Smooth muscle cell (in vitro differentiated cells): ENCODE measurements around the gene REV3L. TPM values are rescaled to one million over a fixed set of nuclear protein-coding genes. Genes with fewer than 3 reads are reported as not detected.
"Not testable (repeated sequence)": the region's sequence is repeated elsewhere in the genome, so short reads cannot be mapped to it uniquely, and the experiment has no call there.

Source experiments
- DNase-seq: peaks from one replicate; lab custom pipeline; 2025; ENCODE audit not compliant: unreplicated experiment; lab: John Stamatoyannopoulos, UW
- H2AFZ ChIP-seq: fragments of 200-600 bp; sonication (generic); 2 replicates; pipeline ENCODE4 v1.6.0; 2016; ENCODE audit warnings: antibody characterized with exemption, low read depth, mild to moderate bottlenecking
- H3F3A ChIP-seq: fragments of 200-600 bp; sonication (generic); 2 replicates; pipeline ENCODE4 v1.6.0; 2017; ENCODE audit warnings: antibody characterized with exemption, low read depth
- H3K27ac ChIP-seq: fragments of 200-600 bp; sonication (generic); 2 replicates; pipeline ENCODE4 v1.5.1; 2016; ENCODE audit warnings: low read depth, mild to moderate bottlenecking
- H3K27me3 ChIP-seq: fragments of 200-600 bp; sonication (generic); 2 replicates; pipeline ENCODE4 v1.6.1; 2016; ENCODE audit warnings: low read depth, mild to moderate bottlenecking
- H3K36me3 ChIP-seq: fragments of 200-600 bp; sonication (generic); 2 replicates; pipeline ENCODE4 v1.5.1; 2016; ENCODE audit warnings: low read depth
- H3K4me1 ChIP-seq: fragments of 200-600 bp; sonication (generic); 2 replicates; pipeline ENCODE4 v1.5.1; 2016; ENCODE audit warnings: low read depth
- H3K4me2 ChIP-seq: fragments of 200-600 bp; sonication (generic); 2 replicates; pipeline ENCODE4 v1.6.0; 2016; ENCODE audit warnings: mild to moderate bottlenecking
- H3K4me3 ChIP-seq: fragments of 200-600 bp; sonication (generic); 2 replicates; pipeline ENCODE4 v1.5.1; 2016; ENCODE audit warnings: mild to moderate bottlenecking
- H3K79me2 ChIP-seq: fragments of 200-600 bp; sonication (generic); 2 replicates; pipeline ENCODE4 v1.6.0; 2016; ENCODE audit warnings: low read depth, mild to moderate bottlenecking
- H3K9ac ChIP-seq: fragments of 200-600 bp; sonication (generic); 2 replicates; pipeline ENCODE4 v1.6.0; 2016; ENCODE audit warnings: low read depth
- H3K9me3 ChIP-seq: fragments of 200-600 bp; sonication (generic); replicated peaks from 2 replicates; pipeline ENCODE4 v1.5.1; 2016; ENCODE audit warnings: low read depth
- H4K20me1 ChIP-seq: fragments of 200-600 bp; sonication (generic); 2 replicates; pipeline ENCODE4 v1.6.0; 2016; ENCODE audit warnings: low read depth
- WGBS: methylation state at CpG from one replicate; pipeline ENCODE4 v1.1.7; 2016; ENCODE audit warnings: low lambda C conversion rate; 5-methylcytosine and 5-hydroxymethylcytosine counted together
- polyA plus RNA-seq: library from polyadenylated mRNA; unstranded; fragments of >200 nt; fragmentation: Nextera tagmentation; extraction: Ambion mirVana; gene quantifications from 2 replicates; pipeline ENCODE4 v1.2.1, GENCODE V29; 2016
- total RNA-seq: library from RNA; depleted of rRNA; stranded (reverse); fragments of >200 nt; gene quantifications from 2 replicates; pipeline ENCODE4 v1.2.3, GENCODE V29; 2014
- TF ChIP-seq, protein P1 (sequence below): fragments of 200-600 bp; sonication (generic); IDR thresholded peaks from 2 replicates; pipeline ENCODE4 v1.5.1; 2017; ENCODE audit warnings: borderline replicate concordance, mild to moderate bottlenecking, antibody characterized with exemption; ENCODE audit not compliant: insufficient read depth, poor library complexity, severe bottlenecking

The REV3L gene
- total and polyA plus RNA-seq, 2 experiments from 2014 or later = 6.9 to 19.8 TPM

DNA sequence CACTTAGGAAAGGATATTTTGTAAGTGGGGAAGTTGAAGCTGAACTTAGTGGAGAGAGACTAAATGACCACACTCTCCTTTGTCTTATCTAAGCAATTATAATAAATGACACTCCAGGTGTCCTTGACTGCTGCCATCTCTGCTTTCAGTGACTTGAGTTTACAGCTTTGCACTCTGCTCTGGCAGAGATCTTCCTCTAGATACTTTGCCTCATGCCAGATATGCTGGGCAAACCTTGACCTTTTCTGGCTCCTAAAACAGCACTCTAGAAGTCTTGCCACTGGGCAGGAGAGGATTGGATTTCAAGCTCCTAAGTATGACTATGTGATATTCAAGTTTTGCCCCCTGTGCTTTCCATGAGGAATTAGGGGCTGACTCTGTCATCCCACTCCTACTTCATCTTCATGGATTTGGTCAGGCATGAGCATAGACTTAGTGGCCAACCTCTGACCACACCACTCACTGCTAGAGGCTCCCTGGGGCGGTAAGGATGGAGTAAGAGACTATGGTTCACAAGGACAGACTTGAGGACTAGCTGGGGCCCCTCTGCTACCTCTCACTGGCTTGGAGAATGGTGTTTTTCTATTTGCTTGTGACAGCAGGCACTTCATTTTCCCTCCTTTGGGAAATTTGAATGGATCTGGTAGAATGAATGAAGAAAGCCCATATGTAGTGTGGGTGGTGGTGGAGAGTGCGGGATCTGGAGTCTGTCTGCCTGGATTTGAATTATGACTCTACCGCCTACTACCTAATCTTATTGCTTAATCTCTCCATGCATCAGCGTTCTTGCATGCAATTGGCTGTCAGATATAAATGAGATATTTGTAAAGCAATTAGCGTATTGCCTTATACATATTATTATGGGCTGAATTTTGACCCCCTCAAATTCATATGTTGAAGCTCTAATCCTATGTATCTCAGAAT is 191.4 kb downstream of the REV3L start:
- H3K27me3 ChIP-seq = no peaks in the 10 kb centered on the region
- H3K79me2 ChIP-seq = no peaks in the 10 kb centered on the region
- TF ChIP-seq, protein P1, sequence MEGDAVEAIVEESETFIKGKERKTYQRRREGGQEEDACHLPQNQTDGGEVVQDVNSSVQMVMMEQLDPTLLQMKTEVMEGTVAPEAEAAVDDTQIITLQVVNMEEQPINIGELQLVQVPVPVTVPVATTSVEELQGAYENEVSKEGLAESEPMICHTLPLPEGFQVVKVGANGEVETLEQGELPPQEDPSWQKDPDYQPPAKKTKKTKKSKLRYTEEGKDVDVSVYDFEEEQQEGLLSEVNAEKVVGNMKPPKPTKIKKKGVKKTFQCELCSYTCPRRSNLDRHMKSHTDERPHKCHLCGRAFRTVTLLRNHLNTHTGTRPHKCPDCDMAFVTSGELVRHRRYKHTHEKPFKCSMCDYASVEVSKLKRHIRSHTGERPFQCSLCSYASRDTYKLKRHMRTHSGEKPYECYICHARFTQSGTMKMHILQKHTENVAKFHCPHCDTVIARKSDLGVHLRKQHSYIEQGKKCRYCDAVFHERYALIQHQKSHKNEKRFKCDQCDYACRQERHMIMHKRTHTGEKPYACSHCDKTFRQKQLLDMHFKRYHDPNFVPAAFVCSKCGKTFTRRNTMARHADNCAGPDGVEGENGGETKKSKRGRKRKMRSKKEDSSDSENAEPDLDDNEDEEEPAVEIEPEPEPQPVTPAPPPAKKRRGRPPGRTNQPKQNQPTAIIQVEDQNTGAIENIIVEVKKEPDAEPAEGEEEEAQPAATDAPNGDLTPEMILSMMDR = no peak
- no peak overlapping the region for H3K9ac ChIP-seq
- WGBS = 46% methylated on average over 5 of the region's 5 CpGs
- H3K36me3 ChIP-seq = no peaks in the 10 kb centered on the region
- no peak overlapping the region for H3K4me3 ChIP-seq
- H3K4me2 ChIP-seq = no peak overlapping the region
- no peak overlapping the region for H2AFZ ChIP-seq
- H3K9me3 ChIP-seq = no peaks in the 10 kb centered on the region
- peak overlapping the region; percentile 20 for H3K27ac ChIP-seq
- H3F3A ChIP-seq = no peaks in the 10 kb centered on the region
- H3K4me1 ChIP-seq = peaks cover 10% of the 10 kb centered on the region
- no peaks in the 10 kb centered on the region for H4K20me1 ChIP-seq
- DNase-seq = no peak

DNA sequence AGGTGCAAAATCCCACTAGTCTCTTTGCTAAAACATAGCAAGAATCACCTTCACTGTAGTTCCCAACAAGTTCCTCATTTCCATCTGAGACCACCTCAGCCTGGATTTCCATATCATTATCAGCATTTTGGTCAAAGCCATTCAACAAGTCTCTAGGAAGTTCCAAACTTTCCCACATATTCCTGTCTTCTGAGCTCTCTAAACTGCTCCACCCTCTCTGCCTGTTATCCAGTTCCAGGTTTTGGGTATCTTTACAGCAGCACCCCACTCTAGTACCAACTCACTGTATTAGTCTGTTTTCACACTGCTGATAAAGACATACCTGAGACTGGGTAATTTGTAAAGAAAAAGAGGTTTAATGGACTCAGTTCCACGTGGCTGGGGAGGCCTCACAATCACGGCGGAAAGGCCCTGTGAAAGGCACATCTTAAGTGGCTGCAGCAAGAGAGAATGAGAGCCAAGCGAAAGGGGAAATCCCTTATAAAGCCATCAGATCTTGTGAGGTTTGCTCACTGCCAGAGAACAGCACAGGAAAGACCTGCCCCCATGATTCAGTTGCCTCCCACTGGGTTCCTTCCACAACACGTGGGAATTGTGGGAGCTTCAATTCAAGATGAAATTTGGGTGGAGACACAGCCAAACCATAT is 192.2 kb downstream of the REV3L start:
- DNase-seq, H3K27me3 ChIP-seq, H3K36me3 ChIP-seq, H3F3A ChIP-seq, H3K4me1 ChIP-seq, H2AFZ ChIP-seq, H3K4me3 ChIP-seq, H3K27ac ChIP-seq, H3K9ac ChIP-seq, H3K79me2 ChIP-seq, H4K20me1 ChIP-seq, H3K9me3 ChIP-seq: not testable (repeated sequence)
- peak overlapping the region; percentile 59 for H3K4me2 ChIP-seq
- WGBS = 37% methylated on average over 5 of the region's 5 CpGs

DNA sequence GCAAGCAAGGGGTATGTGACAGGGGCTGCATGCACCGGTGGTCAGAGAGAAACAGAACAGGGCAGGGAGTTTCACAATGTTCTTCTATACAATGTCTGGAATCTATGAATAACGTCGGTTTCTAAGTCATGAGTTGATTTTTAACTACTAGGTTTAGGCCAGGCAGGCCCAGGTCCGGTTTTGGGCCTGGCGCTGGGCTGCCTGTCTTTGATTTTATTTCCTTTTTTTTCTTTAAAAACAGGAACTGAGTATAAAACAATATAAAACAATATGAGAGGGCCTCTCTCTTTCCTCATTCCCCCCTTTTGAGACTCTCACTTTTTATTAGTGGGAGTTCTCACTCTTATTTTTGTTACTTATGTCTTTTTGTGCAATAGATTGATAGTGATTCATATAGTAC is 198.7 kb downstream of the REV3L start:
- not testable (repeated sequence) for H3K27ac ChIP-seq, DNase-seq, H3K36me3 ChIP-seq, H3K9me3 ChIP-seq, H3K9ac ChIP-seq, H3K4me1 ChIP-seq, H3K4me2 ChIP-seq, H2AFZ ChIP-seq, H4K20me1 ChIP-seq, H3K4me3 ChIP-seq, H3K27me3 ChIP-seq, H3F3A ChIP-seq, H3K79me2 ChIP-seq
- WGBS = 94% methylated on average over 5 of the region's 5 CpGs

DNA sequence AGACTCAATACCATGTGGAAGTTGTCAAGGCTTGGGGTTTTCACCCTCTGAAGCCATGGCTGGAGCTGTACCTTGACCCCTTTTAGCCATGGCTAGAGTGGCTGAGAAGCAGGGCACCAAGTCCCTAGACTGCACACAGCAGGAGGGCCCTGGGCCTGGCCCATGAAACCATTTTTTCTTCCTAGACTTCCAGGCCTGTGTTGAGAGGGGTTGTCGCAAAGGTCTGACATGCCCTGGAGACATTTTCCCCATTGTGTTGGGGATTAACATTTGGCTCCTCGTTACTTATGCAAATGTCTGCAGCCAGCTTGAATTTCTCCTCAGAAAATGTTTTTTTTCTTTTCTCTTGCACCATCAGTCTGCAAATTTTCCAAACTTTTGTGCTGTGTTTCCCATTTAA is 199.3 kb downstream of the REV3L start:
- no peaks in the 10 kb centered on the region for H3K27me3 ChIP-seq
- peaks cover 6% of the 10 kb centered on the region for H3K36me3 ChIP-seq
- H3K27ac ChIP-seq = no peak overlapping the region
- no peak overlapping the region for H3K4me3 ChIP-seq
- no peaks in the 10 kb centered on the region for H4K20me1 ChIP-seq
- H3K9ac ChIP-seq = no peak overlapping the region
- no peak overlapping the region for H3K4me2 ChIP-seq
- DNase-seq = no peak
- no peaks in the 10 kb centered on the region for H3K4me1 ChIP-seq
- no peaks in the 10 kb centered on the region for H3K9me3 ChIP-seq
- no peak overlapping the region for H2AFZ ChIP-seq
- TF ChIP-seq, protein P1 = no peak
- 89% methylated on average over 2 of the region's 2 CpGs for WGBS
- H3F3A ChIP-seq = no peaks in the 10 kb centered on the region
- no peaks in the 10 kb centered on the region for H3K79me2 ChIP-seq
